ENCODE results near the gene MAP3K7.
"Not testable (repeated sequence)": the region's sequence is repeated elsewhere in the genome, so short reads cannot be mapped to it uniquely, and the experiment has no call there.

Gene MAP3K7

GRCh38 chr6:90575267-90575666 lies 11.6 kb downstream of the MAP3K7 start:
- no peak for DNase-seq

GRCh38 chr6:90574610-90575009 lies 12.3 kb downstream of the MAP3K7 start:
- peak; percentile 18 for DNase-seq

GRCh38 chr6:90573624-90574023 lies 13.2 kb downstream of the MAP3K7 start:
- no peak for DNase-seq

- DNase-seq = no peak
Observed at GRCh38 chr6:90572856-90573255, 14.0 kb downstream of the MAP3K7 start.

GRCh38 chr6:90569223-90569622 lies 17.6 kb downstream of the MAP3K7 start:
- DNase-seq = no peak

- not testable (repeated sequence) for DNase-seq
Observed at GRCh38 chr6:90567682-90568081, 19.2 kb downstream of the MAP3K7 start.

GRCh38 chr6:90562341-90562740 lies 24.5 kb downstream of the MAP3K7 start:
- DNase-seq = not testable (repeated sequence)

GRCh38 chr6:90559931-90560330 lies 26.9 kb downstream of the MAP3K7 start:
- DNase-seq = no peak

GRCh38 chr6:90557006-90557405 lies 29.9 kb downstream of the MAP3K7 start:
- no peak for DNase-seq

- DNase-seq = no peak
Observed at GRCh38 chr6:90547991-90548390, 38.9 kb downstream of the MAP3K7 start.

- DNase-seq = no peak
Observed at GRCh38 chr6:90547079-90547478, 39.8 kb downstream of the MAP3K7 start.

- no peak for DNase-seq
Observed at GRCh38 chr6:90545448-90545847, 41.4 kb downstream of the MAP3K7 start.

- no peak for DNase-seq
Observed at GRCh38 chr6:90544741-90545140, 42.1 kb downstream of the MAP3K7 start.

- no peak for DNase-seq
Observed at GRCh38 chr6:90544081-90544480, 42.8 kb downstream of the MAP3K7 start.

GRCh38 chr6:90541221-90541620 lies 45.7 kb downstream of the MAP3K7 start:
- DNase-seq = no peak

- no peak for DNase-seq
Observed at GRCh38 chr6:90538278-90539046, 48.4 kb downstream of the MAP3K7 start.

- DNase-seq = peak; percentile 42
Observed at GRCh38 chr6:90537723-90538258, 49.1 kb downstream of the MAP3K7 start.

GRCh38 chr6:90537027-90537426 lies 49.8 kb downstream of the MAP3K7 start:
- DNase-seq = peak; percentile 49

- DNase-seq = no peak
Observed at GRCh38 chr6:90536520-90536919, 50.4 kb downstream of the MAP3K7 start.

GRCh38 chr6:90534337-90535025 lies 52.4 kb downstream of the MAP3K7 start:
- DNase-seq = no peak

- DNase-seq = no peak
Observed at GRCh38 chr6:90533615-90534336, 53.1 kb downstream of the MAP3K7 start.

GRCh38 chr6:90530882-90531281 lies 56.0 kb downstream of the MAP3K7 start:
- no peak for DNase-seq

GRCh38 chr6:90525421-90525820 lies 61.5 kb downstream of the MAP3K7 start:
- no peak for DNase-seq

All from fibroblast of skin of right quadriceps (primary cell).